ENCODE measurements around the gene SNORC. TPM values are rescaled to one million over a fixed set of nuclear protein-coding genes. Genes with fewer than 3 reads are reported as not detected.

The SNORC gene
- total and polyA plus RNA-seq, 10 of the 15 experiments (the other 5 are each of a cell fraction or from before 2014, with no cell fraction given), result 0.04 to 0.74 (median 0.45) TPM; not detected in 4

- TF ChIP-seq SUZ12 (IDR thresholded peaks at IDR 0.05; ENCODE audit: unreplicated experiment), result no peak
- no peak for TF ChIP-seq ZNF217 (IDR thresholded peaks at IDR 0.05)
- TF ChIP-seq IKZF2 (IDR thresholded peaks at IDR 0.05), result no peak
- TF ChIP-seq EP300 (IDR thresholded peaks at IDR 0.05; ENCODE audit: borderline replicate concordance in 1 of 2, control insufficient read depth in 1 of 2, low read depth in 2 of 2, low read length in 2 of 2), result no peak
- no peak for TF ChIP-seq RAD51 (IDR thresholded peaks at IDR 0.05)
- no peak for TF ChIP-seq FOXK2 (IDR thresholded peaks at IDR 0.05)
- TF ChIP-seq TCF12 (IDR thresholded peaks at IDR 0.05; ENCODE audit: low read depth, low read length), result no peak
- TF ChIP-seq ZNF622 (IDR thresholded peaks at IDR 0.05), result no peak
- no peak for TF ChIP-seq ZBTB11 (CRISPR knock-in tag; IDR thresholded peaks at IDR 0.05)
- TF ChIP-seq SP1 (IDR thresholded peaks at IDR 0.05; ENCODE audit: low read depth, low read length), result no peak
- no peak for TF ChIP-seq POLR2A (IDR thresholded peaks at IDR 0.05; ENCODE audit: low read depth, low read length)
- TF ChIP-seq NFYB (IDR thresholded peaks at IDR 0.05; ENCODE audit: insufficient read depth, low read depth, low read length), result no peak
- TF ChIP-seq CBFB (IDR thresholded peaks at IDR 0.05; ENCODE audit: low read depth), result no peak
- no peak for TF ChIP-seq NFYA (IDR thresholded peaks at IDR 0.05; ENCODE audit: borderline replicate concordance, low read depth, low read length)
- TF ChIP-seq SREBF1 (IDR thresholded peaks at IDR 0.05; ENCODE audit: low read length), result no peak
- TF ChIP-seq ETV6 (conservative IDR thresholded peaks at IDR 0.05 in 1 of 2, IDR thresholded peaks at IDR 0.05 in 1 of 2; ENCODE audit: borderline replicate concordance in 1 of 2, low read depth in 1 of 2), result no peak
- TF ChIP-seq HCFC1 (IDR thresholded peaks at IDR 0.05; ENCODE audit: low read length), result no peak
- Histone ChIP-seq H3K36me3 (ENCODE audit: control insufficient read depth in 2 of 2, insufficient read depth in 2 of 2, low read length in 1 of 2) (no peaks in the 10 kb centered on the region; a peak in 1 of 4 replicates), H3K4me3 (no peak overlapping the region), H2AFZ (ENCODE audit: control insufficient read depth, low read depth, low read length) (no peak overlapping the region), H3K27ac (ENCODE audit: control insufficient read depth, insufficient read depth) (no peak overlapping the region), H3K4me1 (ENCODE audit: control insufficient read depth, insufficient read depth, low read length) (no peaks in the 10 kb centered on the region), H3K9ac (ENCODE audit: control insufficient read depth, insufficient read depth, low read length) (no peak overlapping the region), H3K27me3 (replicated peaks in 1 of 2; ENCODE audit: control insufficient read depth in 2 of 2, insufficient read depth in 2 of 2, low read length in 1 of 2) (no peaks in the 10 kb centered on the region; a peak in 1 of 4 replicates), H3K9me3 (replicated peaks; ENCODE audit: control insufficient read depth, insufficient read depth, low read length) (no peaks in the 10 kb centered on the region), H4K20me1 (ENCODE audit: control insufficient read depth, insufficient read depth) (no peaks in the 10 kb centered on the region), H3K79me2 (ENCODE audit: control insufficient read depth, insufficient read depth, low read length) (no peaks in the 10 kb centered on the region), H3K4me2 (ENCODE audit: control insufficient read depth, insufficient read depth) (no peak overlapping the region)
- in situ Hi-C loops (cut with MboI), result no loop called here
- 48% methylated on average over 15 of the region's 20 CpGs for WGBS (ENCODE audit: insufficient coverage, insufficient replicate concordance, low lambda C conversion rate, missing lambda C conversion rate)
- no peak for DNase-seq (ENCODE audit: low read depth, low spot score)
- RAD21 ChIA-PET (ENCODE audit: unreplicated experiment), result no interaction called here
- BruUV-seq (replicated peaks), result no TSS peak
- CTCF ChIA-PET, result no interaction called here
- POLR2A ChIA-PET, result no interaction called here
- SMC1A ChIA-PET (ENCODE audit: uncharacterized antibody, unreplicated experiment), result no interaction called here
- no peak for FAIRE-seq
- ATAC-seq, result no peak
- intact Hi-C loops (cut with micrococcal nuclease; ENCODE audit: unreplicated experiment), result no loop called here
These were observed 12.5 kb downstream of the SNORC start for GRCh38 chr2:232882505-232883115.

All from GM12878 (cell line).